SK-N-SH (cell line): ENCODE data around the gene APPL2. TPM values are rescaled to one million over a fixed set of nuclear protein-coding genes. Genes with fewer than 3 reads are reported as not detected.

Experiments used
- CTCF ChIA-PET: fragments of 300-600, 350-600 bp; formaldehyde crosslinking; extraction: SDS; loops from one replicate; lab custom pipeline; 2021; lab: Yijun Ruan, JAX
- POLR2A ChIA-PET: fragments of 350-600 bp; sonication (Branson Sonifier 250); formaldehyde crosslinking; extraction: SDS; loops from one replicate; lab custom pipeline; 2020; ENCODE audit warnings: antibody characterized with exemption, inconsistent platforms; lab: Yijun Ruan, JAX
- DNase-seq: peaks from one replicate; pipeline ENCODE4 v3.0.0; 2012
- H2AFZ ChIP-seq: fragments of 200-600 bp; sonication (generic); 2 replicates; pipeline ENCODE4 v1.8.1; 2016; ENCODE audit warnings: antibody characterized with exemption, mild to moderate bottlenecking, low read depth
- H3F3A ChIP-seq: fragments of 200-600 bp; sonication (generic); replicated peaks from 2 replicates; pipeline ENCODE3; 2016; ENCODE audit warnings: antibody characterized with exemption, mild to moderate bottlenecking; ENCODE audit not compliant: insufficient read depth
- H3K27ac ChIP-seq, 2 experiments: fragments of 200-500 bp in 1 of 2; fragments of 200-600 bp in 1 of 2; sonication (Bioruptor generic) in 1 of 2; sonication (generic), shearing (Covaris generic) in 1 of 2; 2 replicates each; pipeline versions ENCODE4 v1.5.1 to v1.6.1; 2014 to 2016; ENCODE audit warnings: low read depth in 2 of 2, inconsistent platforms in 1 of 2, low read length in 1 of 2, mild to moderate bottlenecking in 1 of 2, mixed read lengths in 1 of 2
- H3K27me3 ChIP-seq: fragments of 200-600 bp; sonication (generic), shearing (Covaris generic); 2 replicates; pipeline ENCODE4 v1.6.1; 2016; ENCODE audit warnings: mixed run types; ENCODE audit not compliant: insufficient read depth
- H3K36me3 ChIP-seq, 2 experiments: fragments of 200-500 bp in 1 of 2; fragments of 200-600 bp in 1 of 2; sonication (Bioruptor generic) in 1 of 2; sonication (generic) in 1 of 2; replicated peaks in 1 of 2; 2 replicates each; pipeline versions ENCODE3 to v1.5.1; 2014 to 2016; ENCODE audit warnings: low read length in 1 of 2, mild to moderate bottlenecking in 1 of 2; ENCODE audit not compliant: insufficient read depth in 2 of 2, control insufficient read depth in 1 of 2
- H3K4me1 ChIP-seq, 2 experiments: fragments of 200-500 bp in 1 of 2; fragments of 200-600 bp in 1 of 2; sonication (Bioruptor generic) in 1 of 2; sonication (generic), shearing (Covaris generic) in 1 of 2; 2 replicates each; pipeline versions ENCODE4 v1.5.1 to v1.6.1; 2014 to 2016; ENCODE audit warnings: low read depth in 1 of 2, low read length in 1 of 2, mixed run types in 1 of 2; ENCODE audit not compliant: insufficient read depth in 2 of 2, control insufficient read depth in 1 of 2
- H3K4me2 ChIP-seq: fragments of 200-600 bp; sonication (generic), shearing (Covaris generic); 2 replicates; pipeline ENCODE4 v1.6.1; 2017; ENCODE audit warnings: mixed run types
- H3K4me3 ChIP-seq, 2 experiments: fragments of 200-500 bp in 1 of 2; fragments of 200-600 bp in 1 of 2; sonication (Bioruptor generic) in 1 of 2; sonication (generic), shearing (Covaris generic) in 1 of 2; 2 replicates each; pipeline versions ENCODE4 v1.5.1 to v1.8.1; 2014 to 2016; ENCODE audit warnings: low read depth in 2 of 2, inconsistent platforms in 1 of 2, low read length in 1 of 2, mild to moderate bottlenecking in 1 of 2, mixed read lengths in 1 of 2, moderate library complexity in 1 of 2
- H3K79me2 ChIP-seq: fragments of 200-600 bp; sonication (generic); 2 replicates; pipeline ENCODE4 v1.8.1; 2017; ENCODE audit warnings: mild to moderate bottlenecking; ENCODE audit not compliant: insufficient read depth
- H3K9ac ChIP-seq: fragments of 200-600 bp; sonication (generic); 2 replicates; pipeline ENCODE4 v1.6.1; 2017; ENCODE audit warnings: mixed run types
- H3K9me2 ChIP-seq: fragments of 200-600 bp; sonication (generic); 2 replicates; pipeline ENCODE4 v1.6.1; 2017; ENCODE audit warnings: mixed run types
- H3K9me3 ChIP-seq: fragments of 200-600 bp; sonication (generic); 2 replicates; pipeline ENCODE4 v1.6.1; 2017; ENCODE audit warnings: mixed run types, mild to moderate bottlenecking, moderate library complexity
- H4K20me1 ChIP-seq: fragments of 200-600 bp; sonication (generic); 2 replicates; pipeline ENCODE4 v1.6.1; 2017; ENCODE audit warnings: mild to moderate bottlenecking, mixed run types; ENCODE audit not compliant: insufficient read depth
- CHD2 ChIP-seq: fragments of 150-350 bp; IDR thresholded peaks from 2 replicates; pipeline ENCODE4 v1.6.1; 2018; ENCODE audit warnings: low read length; ENCODE audit not compliant: partially characterized antibody
- CTCF ChIP-seq: fragments of 200-600 bp; sonication (generic); IDR thresholded peaks from 2 replicates; pipeline ENCODE4 v1.6.1; 2017; ENCODE audit warnings: antibody characterized with exemption, mild to moderate bottlenecking, moderate library complexity
- ELF1 ChIP-seq: IDR thresholded peaks from 2 replicates; pipeline ENCODE4 v1.4.0; 2012
- FOSL2 ChIP-seq: IDR thresholded peaks from 2 replicates; pipeline ENCODE4 v1.4.0; 2012; ENCODE audit warnings: low read depth, mild to moderate bottlenecking, moderate library complexity, borderline replicate concordance
- FOXJ3 ChIP-seq: sonication (generic); formaldehyde crosslinking; IDR thresholded peaks from 2 replicates; pipeline ENCODE4 v1.5.1; 2020; ENCODE audit warnings: mild to moderate bottlenecking, missing genetic modification reagents
- FOXM1 ChIP-seq: IDR thresholded peaks from 2 replicates; pipeline ENCODE4 v1.4.0; 2012; ENCODE audit warnings: low read depth, mild to moderate bottlenecking
- GABPA ChIP-seq: IDR thresholded peaks from 2 replicates; pipeline ENCODE4 v1.4.0; 2012; ENCODE audit warnings: low read depth, mild to moderate bottlenecking
- IRF3 ChIP-seq: fragments of 150-350 bp; IDR thresholded peaks from 2 replicates; pipeline ENCODE4 v1.6.1; 2016; ENCODE audit warnings: mild to moderate bottlenecking, low read depth, low read length
- JUND ChIP-seq: IDR thresholded peaks from 2 replicates; pipeline ENCODE4 v1.4.0; 2012
- MXI1 ChIP-seq: IDR thresholded peaks from 2 replicates; pipeline ENCODE4 v1.6.1; 2012; ENCODE audit warnings: mild to moderate bottlenecking, low read depth, low read length, improper control_type of control experiment
- NFIC ChIP-seq: IDR thresholded peaks from 2 replicates; pipeline ENCODE4 v1.4.0; 2012; ENCODE audit warnings: borderline replicate concordance
- NRF1 ChIP-seq: IDR thresholded peaks from 2 replicates; pipeline ENCODE4 v1.6.1; 2012; ENCODE audit warnings: low read depth, mild to moderate bottlenecking, low read length
- POLR2AphosphoS5 ChIP-seq: IDR thresholded peaks from 2 replicates; pipeline ENCODE4 v1.6.1; 2012; ENCODE audit warnings: low read depth, low read length
- RAD21 ChIP-seq: IDR thresholded peaks from 2 replicates; pipeline ENCODE4 v1.6.1; 2012; ENCODE audit warnings: mild to moderate bottlenecking, low read length
- RCOR1 ChIP-seq: fragments of 150-350 bp; IDR thresholded peaks from 2 replicates; pipeline ENCODE4 v1.6.1; 2017; ENCODE audit warnings: antibody characterized with exemption, low read length
- RFX5 ChIP-seq: IDR thresholded peaks from 2 replicates; pipeline ENCODE4 v1.6.1; 2012; ENCODE audit warnings: mild to moderate bottlenecking, improper control_type of control experiment, low read length
- RXRA ChIP-seq: IDR thresholded peaks from 2 replicates; pipeline ENCODE4 v1.4.0; 2012; ENCODE audit warnings: low read depth, mild to moderate bottlenecking, borderline replicate concordance
- SMC3 ChIP-seq: IDR thresholded peaks from 2 replicates; pipeline ENCODE4 v1.6.1; 2012; ENCODE audit warnings: low read depth, low read length, improper control_type of control experiment
- YY1 ChIP-seq: IDR thresholded peaks from 2 replicates; pipeline ENCODE4 v1.4.0; 2012; ENCODE audit warnings: low read depth, mild to moderate bottlenecking
- WGBS: methylation state at CpG from one replicate; pipeline ENCODE4 v1.1.6; 2017; ENCODE audit warnings: low lambda C conversion rate; 5-methylcytosine and 5-hydroxymethylcytosine counted together
- polyA plus RNA-seq, 3 experiments: library from polyadenylated mRNA; depleted of rRNA; stranded (reverse); fragments of >200 nt; gene quantifications; 2 replicates each; pipeline ENCODE4 v1.2.3, GENCODE V29; 2012

The APPL2 gene
- polyA plus RNA-seq, 1 of the 3 experiments (the other 2 are of a cell fraction) = 59.2 TPM

- no peak for TF ChIP-seq CTCF
- no peak for TF ChIP-seq NRF1
- TF ChIP-seq JUND = no peak
Measured at GRCh38 chr12:105281694-105282049, 45.7 kb upstream of the APPL2 start (continued).

GRCh38 chr12:105280966-105281693 lies 45.2 kb upstream of the APPL2 start:
- Histone ChIP-seq H3K4me2 (no peak overlapping the region), H4K20me1 (no peaks in the 10 kb centered on the region), H2AFZ (no peak overlapping the region; the same call in 1 of the 2 replicates), H3F3A (no peaks in the 10 kb centered on the region), H3K79me2 (no peaks in the 10 kb centered on the region; the same call in 1 of the 2 replicates), H3K9ac (no peak overlapping the region), H3K4me1 (peaks cover 0 to 3% of the 10 kb centered on the region in 2 experiments; a peak in 1 of 4 replicates), H3K9me3 (no peaks in the 10 kb centered on the region)
- POLR2A ChIA-PET = no interaction called here
- no peak for DNase-seq
- 48% methylated on average over 6 of the region's 6 CpGs for whole genome bisulfite sequencing
- TF ChIP-seq FOSL2 = 0 out of 2 replicates have a peak, but pooled peaks have one; percentile 12
- TF ChIP-seq RXRA = no peak
- TF ChIP-seq NFIC = peak; percentile 51; the same call in 1 of the 2 replicates
- TF ChIP-seq, all 33 proteins: peak for 2
- CTCF ChIA-PET = interaction anchor here (1.0 kb wide), 1 partner anchor 8 kb away, joined by 3 read pairs; no protein-coding TSS in a partner anchor
- no peak overlapping the region for H3K4me3 ChIP-seq
- no peaks in the 10 kb centered on the region for H3K27me3 ChIP-seq
- H3K27ac ChIP-seq = no peak overlapping the region
- H3K36me3 ChIP-seq = no peaks in the 10 kb centered on the region
- H3K9me2 ChIP-seq = no peaks in the 10 kb centered on the region

- Histone ChIP-seq H3K9me2 (no peaks in the 10 kb centered on the region), H3K4me2 (no peak overlapping the region), H3K4me1 (peaks cover 0 to 3% of the 10 kb centered on the region in 2 experiments; a peak in 1 of 4 replicates), H3F3A (no peaks in the 10 kb centered on the region), H3K27me3 (no peaks in the 10 kb centered on the region), H3K36me3 (no peaks in the 10 kb centered on the region), H3K27ac (no peak overlapping the region), H3K4me3 (no peak overlapping the region; a peak in 1 of 4 replicates), H4K20me1 (no peaks in the 10 kb centered on the region), H3K79me2 (no peaks in the 10 kb centered on the region; the same call in 1 of the 2 replicates), H2AFZ (no peak overlapping the region), H3K9me3 (no peaks in the 10 kb centered on the region), H3K9ac (no peak overlapping the region)
- POLR2A ChIA-PET = no interaction called here
- DNase-seq = peak; percentile 16
- WGBS = 92% methylated on average over 6 of the region's 6 CpGs
- CTCF ChIA-PET = interaction anchor here (0.9 to 1.0 kb wide), 2 partner anchors 9 to 100 kb away, joined by 3 to 4 read pairs; no protein-coding TSS in a partner anchor
- TF ChIP-seq NFIC = no peak
- TF ChIP-seq RCOR1 = no peak
- no peak for TF ChIP-seq POLR2AphosphoS5
- TF ChIP-seq FOXM1 = no peak
- no peak for TF ChIP-seq RFX5
- no peak for TF ChIP-seq RXRA
- TF ChIP-seq ELF1 = no peak
- TF ChIP-seq YY1 = no peak
- TF ChIP-seq SMC3 = peak; percentile 56; the same call in 1 of the 2 replicates
- no peak for TF ChIP-seq GABPA
- no peak for TF ChIP-seq IRF3
- TF ChIP-seq RAD21 = peak; percentile 61
- TF ChIP-seq CTCF = peak; percentile 66
- no peak for TF ChIP-seq CHD2
- no peak for TF ChIP-seq FOXJ3 (CRISPR knock-in tag)
- TF ChIP-seq MXI1 = no peak
Measured at GRCh38 chr12:105279460-105280056, 43.6 kb upstream of the APPL2 start.
